Activated B cell treated with CpG ODN at 0.5 μM for 24 hours (primary cell): Measurements from ENCODE around the gene MAG. TPM values are rescaled to one million over a fixed set of nuclear protein-coding genes. Genes with fewer than 3 reads are reported as not detected.

Experiments
- ATAC-seq: fragments of 200-7000 bp; cut with Tn5 transposase; one replicate; pipeline ENCODE4 v1.10.0; 2021; ENCODE audit warnings: low read depth, mild to moderate bottlenecking, moderate library complexity
- CTCF ChIA-PET: fragments of 350-600 bp; sonication (Branson Sonifier 250); formaldehyde crosslinking; loops from one replicate; lab custom pipeline; 2021; ENCODE audit warnings: antibody characterized with exemption; lab: Charles Lee
- POLR2A ChIA-PET: fragments of 350-600 bp; sonication (Branson Sonifier 250); formaldehyde crosslinking; loops from one replicate; lab custom pipeline; 2021; ENCODE audit warnings: antibody characterized with exemption; lab: Charles Lee
- DNase-seq: peaks from one replicate; pipeline ENCODE4 v3.0.0; 2022
- H3K27ac Mint-ChIP-seq: one replicate; pipeline ENCODE4 v1.8.0; 2020; ENCODE audit warnings: mixed read lengths
- H3K27me3 Mint-ChIP-seq: one replicate; pipeline ENCODE4 v1.8.0; 2021; ENCODE audit warnings: mixed read lengths
- H3K36me3 Mint-ChIP-seq: one replicate; pipeline ENCODE4 v1.8.0; 2021; ENCODE audit warnings: low read depth, mixed read lengths
- H3K4me1 Mint-ChIP-seq: one replicate; pipeline ENCODE4 v1.8.0; 2021; ENCODE audit warnings: mixed read lengths
- H3K4me3 Mint-ChIP-seq: one replicate; pipeline ENCODE4 v1.8.0; 2020; ENCODE audit warnings: mild to moderate bottlenecking, mixed read lengths
- H3K9me3 Mint-ChIP-seq: one replicate; pipeline ENCODE4 v1.8.0; 2020; ENCODE audit warnings: mixed read lengths
- intact Hi-C: fragments of 100-400 bp; cut with micrococcal nuclease; formaldehyde crosslinking; loops from one replicate; pipeline ENCODE4 v1.15.1; 2024
- total RNA-seq: library from RNA; stranded (reverse); gene quantifications from 2 replicates; pipeline ENCODE4 v1.2.3, GENCODE V29; 2022
- TF ChIP-seq, protein P1 (sequence below): fragments of 200-600 bp; IDR thresholded peaks from one replicate; pipeline ENCODE4 v1.8.0; 2022; ENCODE audit warnings: antibody characterized with exemption, mild to moderate bottlenecking

Gene MAG
- total RNA-seq, 1 donor from 2014 or later, result 0.31 TPM

DNA sequence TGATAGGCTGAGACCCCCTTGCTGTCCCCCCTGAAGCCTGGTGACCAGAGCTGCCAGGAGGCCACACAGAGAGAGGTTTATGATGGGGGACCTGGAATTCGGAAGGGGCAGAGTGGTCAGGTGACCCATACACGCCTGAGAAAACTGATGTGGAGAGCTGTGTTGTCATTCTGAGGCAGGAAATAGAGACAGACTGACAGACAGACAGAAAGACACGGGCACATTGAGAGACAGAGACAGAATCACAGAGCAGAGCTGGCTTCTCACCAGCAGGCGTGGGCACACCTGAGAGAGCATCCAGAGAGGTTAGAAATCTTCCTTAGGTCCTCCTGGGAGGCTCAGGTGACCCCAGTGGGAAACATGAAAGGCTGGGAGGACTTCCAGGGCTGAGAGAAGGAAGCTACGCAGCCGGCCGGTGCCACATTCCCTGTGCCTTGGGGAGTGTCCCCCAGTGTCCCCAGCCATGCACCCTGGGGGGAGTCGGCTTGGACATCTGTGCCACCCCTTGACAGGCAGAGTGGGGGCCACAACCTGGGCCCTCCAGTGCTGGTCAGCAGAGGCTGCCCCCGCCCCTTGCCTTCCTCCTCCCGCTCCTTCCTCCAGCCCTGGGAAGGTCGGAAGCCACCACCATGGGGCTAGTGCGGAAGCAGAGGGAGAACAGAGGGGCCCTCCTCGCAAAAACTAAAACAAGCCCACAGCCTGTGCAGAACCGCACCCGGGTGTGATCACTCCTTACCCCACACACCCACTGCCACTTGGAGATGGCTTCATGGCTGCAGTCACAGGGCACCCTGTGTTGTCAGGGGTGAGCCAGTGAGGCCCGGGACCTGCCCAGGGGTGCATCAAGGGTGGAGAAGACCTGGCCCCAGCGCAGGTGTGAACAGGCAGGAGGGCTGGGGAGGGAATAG, 57.9 kb downstream of the MAG start:
- Mint-ChIP-seq H3K36me3 (peaks cover 32% of the 10 kb centered on the region), H3K4me3 (peak overlapping the region; percentile 4), H3K4me1 (peaks cover 68% of the 10 kb centered on the region), H3K27ac (peak overlapping the region; percentile 98), H3K27me3 (peaks cover 2% of the 10 kb centered on the region), H3K9me3 (no peaks in the 10 kb centered on the region)
- ChIA-PET CTCF (interaction anchor here (0.7 to 4.8 kb wide), 5 partner anchors 18 to 145 kb away, joined by 3 to 37 read pairs (median 12); no protein-coding TSS in a partner anchor), POLR2A (interaction anchor here (0.6 to 11.2 kb wide), 16 partner anchors 9 to 283 kb away, joined by 3 to 645 read pairs (median 7); partner anchors contain the start of genes CD22 and USF2)
- no peak for DNase-seq
- no peak for ATAC-seq
- TF ChIP-seq, protein P1, sequence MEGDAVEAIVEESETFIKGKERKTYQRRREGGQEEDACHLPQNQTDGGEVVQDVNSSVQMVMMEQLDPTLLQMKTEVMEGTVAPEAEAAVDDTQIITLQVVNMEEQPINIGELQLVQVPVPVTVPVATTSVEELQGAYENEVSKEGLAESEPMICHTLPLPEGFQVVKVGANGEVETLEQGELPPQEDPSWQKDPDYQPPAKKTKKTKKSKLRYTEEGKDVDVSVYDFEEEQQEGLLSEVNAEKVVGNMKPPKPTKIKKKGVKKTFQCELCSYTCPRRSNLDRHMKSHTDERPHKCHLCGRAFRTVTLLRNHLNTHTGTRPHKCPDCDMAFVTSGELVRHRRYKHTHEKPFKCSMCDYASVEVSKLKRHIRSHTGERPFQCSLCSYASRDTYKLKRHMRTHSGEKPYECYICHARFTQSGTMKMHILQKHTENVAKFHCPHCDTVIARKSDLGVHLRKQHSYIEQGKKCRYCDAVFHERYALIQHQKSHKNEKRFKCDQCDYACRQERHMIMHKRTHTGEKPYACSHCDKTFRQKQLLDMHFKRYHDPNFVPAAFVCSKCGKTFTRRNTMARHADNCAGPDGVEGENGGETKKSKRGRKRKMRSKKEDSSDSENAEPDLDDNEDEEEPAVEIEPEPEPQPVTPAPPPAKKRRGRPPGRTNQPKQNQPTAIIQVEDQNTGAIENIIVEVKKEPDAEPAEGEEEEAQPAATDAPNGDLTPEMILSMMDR, result no peak
- intact Hi-C loops, result loop anchor here (5.0 to 10.0 kb wide), 2 partner anchors 285 to 362 kb away; no protein-coding TSS in a partner anchor

DNA sequence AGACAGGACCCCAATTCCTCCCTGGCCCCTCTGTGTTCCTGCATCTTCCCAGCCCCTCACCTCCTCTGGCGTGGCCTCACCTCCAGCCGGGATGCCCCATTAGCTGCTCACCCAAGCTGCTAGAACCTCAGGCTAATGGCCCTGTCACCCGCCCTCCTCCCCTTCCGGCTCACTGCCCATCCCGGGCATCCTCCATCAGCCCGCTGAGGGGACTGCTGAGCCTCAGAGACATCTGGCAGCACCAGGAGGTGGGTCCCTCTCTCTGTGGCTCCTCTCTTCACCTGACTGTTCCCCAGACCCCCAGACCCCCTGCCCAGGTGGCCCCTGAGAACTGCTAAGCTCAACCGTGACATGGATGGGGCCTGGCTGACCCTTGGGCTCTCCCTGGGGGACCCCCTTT, 58.6 kb downstream of the MAG start:
- H3K4me3 Mint-ChIP-seq, result no peak overlapping the region
- peaks cover 25% of the 10 kb centered on the region for H3K36me3 Mint-ChIP-seq
- no peak overlapping the region for H3K27ac Mint-ChIP-seq
- TF ChIP-seq, protein P1, result no peak
- H3K27me3 Mint-ChIP-seq, result peaks cover 2% of the 10 kb centered on the region
- intact Hi-C loops, result no loop called here
- peaks cover 61% of the 10 kb centered on the region for H3K4me1 Mint-ChIP-seq
- H3K9me3 Mint-ChIP-seq, result no peaks in the 10 kb centered on the region
- ChIA-PET CTCF (interaction anchor here (1.1 to 4.8 kb wide), 3 partner anchors 19 to 145 kb away, joined by 4 to 37 read pairs (median 27); no protein-coding TSS in a partner anchor), POLR2A (interaction anchor here (0.6 to 11.2 kb wide), 8 partner anchors 19 to 179 kb away, joined by 3 to 645 read pairs (median 38); partner anchors contain the start of gene CD22)
- ATAC-seq (no peak), DNase-seq (no peak)

DNA sequence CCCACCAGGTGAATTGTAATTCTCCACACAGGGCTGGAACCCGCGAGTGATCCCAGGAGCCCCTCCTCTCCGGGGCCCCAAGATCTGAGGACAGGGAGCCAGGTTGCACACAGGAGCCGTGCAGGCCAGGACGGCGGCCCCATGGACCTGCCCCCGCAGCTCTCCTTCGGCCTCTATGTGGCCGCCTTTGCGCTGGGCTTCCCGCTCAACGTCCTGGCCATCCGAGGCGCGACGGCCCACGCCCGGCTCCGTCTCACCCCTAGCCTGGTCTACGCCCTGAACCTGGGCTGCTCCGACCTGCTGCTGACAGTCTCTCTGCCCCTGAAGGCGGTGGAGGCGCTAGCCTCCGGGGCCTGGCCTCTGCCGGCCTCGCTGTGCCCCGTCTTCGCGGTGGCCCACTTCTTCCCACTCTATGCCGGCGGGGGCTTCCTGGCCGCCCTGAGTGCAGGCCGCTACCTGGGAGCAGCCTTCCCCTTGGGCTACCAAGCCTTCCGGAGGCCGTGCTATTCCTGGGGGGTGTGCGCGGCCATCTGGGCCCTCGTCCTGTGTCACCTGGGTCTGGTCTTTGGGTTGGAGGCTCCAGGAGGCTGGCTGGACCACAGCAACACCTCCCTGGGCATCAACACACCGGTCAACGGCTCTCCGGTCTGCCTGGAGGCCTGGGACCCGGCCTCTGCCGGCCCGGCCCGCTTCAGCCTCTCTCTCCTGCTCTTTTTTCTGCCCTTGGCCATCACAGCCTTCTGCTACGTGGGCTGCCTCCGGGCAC, 59.6 kb downstream of the MAG start:
- no peaks in the 10 kb centered on the region for H3K9me3 Mint-ChIP-seq
- H3K4me1 Mint-ChIP-seq, result peaks cover 51% of the 10 kb centered on the region
- CTCF ChIA-PET, result interaction anchor here (1.0 to 4.8 kb wide), 9 partner anchors 18 to 144 kb away, joined by 3 to 99 read pairs (median 12); no protein-coding TSS in a partner anchor
- no peak overlapping the region for H3K27ac Mint-ChIP-seq
- TF ChIP-seq, protein P1, result no peak
- intact Hi-C loops, result loop anchor here (1.0 to 2.0 kb wide), 5 partner anchors 23 to 241 kb away; no protein-coding TSS in a partner anchor
- peaks cover 15% of the 10 kb centered on the region for H3K36me3 Mint-ChIP-seq
- POLR2A ChIA-PET, result interaction anchor here (0.5 to 11.2 kb wide), 10 partner anchors 20 to 143 kb away, joined by 3 to 645 read pairs (median 12); partner anchors contain the start of genes CD22 and HAMP
- ATAC-seq (no peak), DNase-seq (no peak)
- no peak overlapping the region for H3K4me3 Mint-ChIP-seq
- peaks cover under 1% of the 10 kb centered on the region for H3K27me3 Mint-ChIP-seq

DNA sequence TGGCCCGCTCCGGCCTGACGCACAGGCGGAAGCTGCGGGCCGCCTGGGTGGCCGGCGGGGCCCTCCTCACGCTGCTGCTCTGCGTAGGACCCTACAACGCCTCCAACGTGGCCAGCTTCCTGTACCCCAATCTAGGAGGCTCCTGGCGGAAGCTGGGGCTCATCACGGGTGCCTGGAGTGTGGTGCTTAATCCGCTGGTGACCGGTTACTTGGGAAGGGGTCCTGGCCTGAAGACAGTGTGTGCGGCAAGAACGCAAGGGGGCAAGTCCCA, 60.2 kb downstream of the MAG start:
- no peak overlapping the region for H3K4me3 Mint-ChIP-seq
- H3K4me1 Mint-ChIP-seq, result peaks cover 46% of the 10 kb centered on the region
- intact Hi-C loops, result loop anchor here (1.0 to 2.0 kb wide), 5 partner anchors 23 to 240 kb away; no protein-coding TSS in a partner anchor
- no peak for ATAC-seq
- POLR2A ChIA-PET, result interaction anchor here (0.8 to 11.2 kb wide), 8 partner anchors 21 to 143 kb away, joined by 3 to 645 read pairs (median 7); partner anchors contain the start of genes CD22 and HAMP
- TF ChIP-seq, protein P1, result no peak
- peaks cover 10% of the 10 kb centered on the region for H3K36me3 Mint-ChIP-seq
- CTCF ChIA-PET, result interaction anchor here (1.0 to 4.3 kb wide), 13 partner anchors 12 to 158 kb away, joined by 3 to 99 read pairs (median 9); partner anchors contain the start of gene USF2
- no peak overlapping the region for H3K27ac Mint-ChIP-seq
- DNase-seq, result no peak
- no peaks in the 10 kb centered on the region for H3K27me3 Mint-ChIP-seq
- H3K9me3 Mint-ChIP-seq, result no peaks in the 10 kb centered on the region
